NCI-H1048 (cell line): ENCODE measurements around the gene AKR7A2.
"Not testable (repeated sequence)": the region's sequence is repeated elsewhere in the genome, so short reads cannot be mapped to it uniquely, and the experiment has no call there.

Experiments
- DNase-seq: peaks from one replicate; lab custom pipeline; 2025; lab: John Stamatoyannopoulos, UW

Gene AKR7A2

DNA sequence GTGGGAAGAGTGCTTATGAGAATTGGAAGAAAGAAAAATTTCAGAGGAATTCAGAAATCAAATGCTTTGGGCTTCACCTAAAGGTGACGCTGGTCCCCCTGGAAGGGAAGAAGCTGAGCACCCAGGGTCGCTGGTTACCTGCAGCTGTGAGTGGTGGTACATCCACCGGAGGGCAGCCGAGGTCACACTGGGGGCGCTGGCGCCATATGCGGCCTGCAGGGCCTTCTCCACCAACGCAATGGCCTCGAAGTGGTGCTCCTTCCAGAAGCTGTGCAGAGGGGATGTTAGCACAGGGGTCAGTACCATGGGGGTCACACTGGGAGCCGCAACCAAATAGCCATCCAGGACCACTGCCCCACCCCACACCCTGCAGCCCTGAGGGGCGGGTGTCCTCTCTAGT lies 6.1 kb downstream of the AKR7A2 start:
- no peak for DNase-seq

DNA sequence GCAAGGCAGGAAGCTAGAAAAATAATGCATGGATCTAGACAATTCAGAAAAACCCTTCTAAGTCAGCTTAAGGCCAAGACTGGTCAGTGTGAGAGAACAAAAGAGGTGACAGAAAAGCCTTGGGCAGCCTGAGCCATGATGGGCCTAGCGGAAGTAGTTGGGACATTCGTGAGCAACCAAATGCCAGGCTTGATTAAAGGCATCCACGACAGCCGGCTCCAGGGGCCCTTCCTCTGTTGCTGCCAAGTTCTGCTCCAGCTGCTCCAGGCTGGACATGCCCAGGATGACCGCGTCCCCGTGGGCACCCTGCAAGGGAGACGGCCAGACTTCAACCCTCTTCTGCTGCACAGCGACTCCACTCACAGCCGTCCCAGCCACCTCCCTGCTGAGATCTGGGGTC lies 7.9 kb downstream of the AKR7A2 start:
- DNase-seq, result not testable (repeated sequence)

- no peak for DNase-seq
Observed at GRCh38 chr1:19300211-19300610, 11.7 kb downstream of the AKR7A2 start.

DNA sequence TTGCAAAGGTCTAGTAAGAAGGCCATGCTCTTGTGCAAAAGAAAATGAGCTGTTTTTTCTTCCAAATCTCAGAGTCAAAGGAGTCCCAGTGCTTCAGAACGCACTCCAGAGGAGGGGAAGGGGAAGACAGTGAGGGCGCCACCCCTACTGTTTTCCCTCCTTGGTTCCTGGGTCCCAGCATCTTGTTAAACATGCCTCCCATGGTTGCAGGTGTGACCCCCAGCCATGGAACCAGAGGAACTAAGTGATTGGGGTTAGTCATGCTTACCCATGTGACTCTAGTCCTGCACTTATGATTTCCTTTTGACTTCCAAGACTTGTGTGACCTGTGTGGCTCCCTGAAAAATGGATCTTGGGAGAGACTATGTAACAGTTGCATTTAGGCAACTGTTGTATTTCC lies 17.3 kb downstream of the AKR7A2 start:
- no peak for DNase-seq

- DNase-seq, result no peak
Observed at GRCh38 chr1:19289244-19289643, 22.7 kb downstream of the AKR7A2 start.

DNA sequence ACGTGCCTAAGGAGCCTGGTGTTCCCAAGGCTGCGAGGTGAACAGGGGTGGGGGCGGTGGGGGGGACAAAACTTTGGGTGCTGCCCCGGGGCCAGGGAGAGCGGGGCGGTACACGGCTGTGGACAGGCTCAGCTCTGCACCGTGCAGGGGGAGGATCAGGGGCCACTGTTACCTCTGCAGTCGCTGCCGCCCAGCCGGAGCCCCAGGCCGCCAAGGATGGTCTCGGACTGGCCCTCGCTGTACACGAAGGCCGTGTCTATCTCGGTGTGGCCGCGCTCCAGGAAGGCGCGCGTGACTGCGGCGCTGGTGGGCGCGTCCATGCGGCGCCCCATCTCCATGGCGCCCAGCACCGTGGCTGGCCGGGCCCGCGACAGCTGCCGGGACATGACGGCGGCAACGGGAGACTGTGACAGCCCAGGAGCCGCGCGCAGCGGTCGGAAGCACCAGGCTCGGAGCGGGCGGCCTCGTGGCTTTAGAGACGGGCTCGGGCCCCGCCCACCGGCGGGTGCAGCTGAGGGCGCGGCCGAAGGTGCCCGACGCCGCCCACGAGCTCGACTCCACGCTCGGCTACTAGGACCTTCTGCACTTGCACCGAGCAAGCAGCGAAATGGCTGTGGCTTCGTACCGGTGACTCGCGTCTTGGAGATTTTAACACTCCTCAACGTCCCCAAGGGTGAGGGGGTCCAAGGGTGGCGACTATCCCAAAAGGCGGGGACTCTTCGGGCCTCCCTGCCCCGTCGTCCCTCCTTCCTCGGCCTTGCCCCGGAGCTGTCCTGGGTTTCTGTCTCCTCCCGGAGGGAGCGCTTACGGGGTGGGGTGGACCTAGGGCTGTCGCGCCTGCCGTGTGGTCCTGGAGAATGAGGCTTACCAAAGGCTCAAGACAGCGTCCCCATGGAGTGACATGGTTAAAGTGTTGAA lies 23.4 kb downstream of the AKR7A2 start, which contains the start of gene AKR7A3:
Gene AKR7A3, minus strand, starts transcription at position 447 of the 918 bp plus-strand sequence. Its CDS starts 61 bp downstream, at position 386.
- peak; percentile 35 for DNase-seq

GRCh38 chr1:19287436-19288185 lies 24.3 kb downstream of the AKR7A2 start:
- DNase-seq, result no peak

DNA sequence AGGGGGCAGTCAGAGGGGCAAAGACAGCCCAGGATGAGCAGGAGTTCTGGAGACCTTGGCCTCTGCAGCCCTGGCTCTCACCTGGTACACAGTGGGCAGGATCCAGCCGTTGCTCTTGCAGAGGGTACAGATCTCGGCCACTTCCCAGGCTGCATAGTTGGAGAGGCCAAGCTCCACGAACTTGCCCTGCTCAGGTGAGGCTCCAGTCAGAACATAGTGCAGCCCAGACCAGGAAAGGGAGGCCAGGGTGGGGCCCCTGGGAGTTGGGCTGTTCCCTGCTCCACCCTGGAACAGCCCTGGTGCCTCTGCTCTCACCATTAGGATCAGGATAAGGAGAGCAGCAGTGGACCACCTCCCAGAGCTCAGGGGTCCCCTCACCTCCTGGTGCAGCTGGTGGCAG lies 26.1 kb downstream of the AKR7A2 start:
- DNase-seq, result not testable (repeated sequence)

GRCh38 chr1:19285366-19285765 lies 26.6 kb downstream of the AKR7A2 start:
- DNase-seq, result not testable (repeated sequence)

GRCh38 chr1:19284881-19285280 lies 27.1 kb downstream of the AKR7A2 start:
- DNase-seq, result no peak

- no peak for DNase-seq
Observed at GRCh38 chr1:19283891-19284290, 28.1 kb downstream of the AKR7A2 start.

DNA sequence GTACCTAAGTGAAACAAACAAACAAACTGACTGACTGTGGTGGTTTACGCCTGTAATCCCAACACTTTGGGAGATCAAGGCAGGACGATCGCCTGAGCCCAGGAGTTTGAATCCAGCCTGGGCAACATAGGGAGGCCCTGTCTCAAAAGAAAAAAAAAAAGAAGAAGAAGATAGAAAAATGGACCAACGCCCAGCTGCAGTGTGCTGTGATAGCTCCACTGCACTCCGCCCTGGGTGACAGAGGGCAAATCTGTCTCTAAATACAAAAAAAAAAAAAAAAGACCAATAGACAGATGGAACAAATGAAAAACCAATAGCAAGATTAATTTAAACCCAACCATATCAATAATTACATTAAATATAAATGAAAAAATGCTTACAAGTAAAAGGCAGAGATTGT lies 37.3 kb downstream of the AKR7A2 start:
- DNase-seq, result no peak

DNA sequence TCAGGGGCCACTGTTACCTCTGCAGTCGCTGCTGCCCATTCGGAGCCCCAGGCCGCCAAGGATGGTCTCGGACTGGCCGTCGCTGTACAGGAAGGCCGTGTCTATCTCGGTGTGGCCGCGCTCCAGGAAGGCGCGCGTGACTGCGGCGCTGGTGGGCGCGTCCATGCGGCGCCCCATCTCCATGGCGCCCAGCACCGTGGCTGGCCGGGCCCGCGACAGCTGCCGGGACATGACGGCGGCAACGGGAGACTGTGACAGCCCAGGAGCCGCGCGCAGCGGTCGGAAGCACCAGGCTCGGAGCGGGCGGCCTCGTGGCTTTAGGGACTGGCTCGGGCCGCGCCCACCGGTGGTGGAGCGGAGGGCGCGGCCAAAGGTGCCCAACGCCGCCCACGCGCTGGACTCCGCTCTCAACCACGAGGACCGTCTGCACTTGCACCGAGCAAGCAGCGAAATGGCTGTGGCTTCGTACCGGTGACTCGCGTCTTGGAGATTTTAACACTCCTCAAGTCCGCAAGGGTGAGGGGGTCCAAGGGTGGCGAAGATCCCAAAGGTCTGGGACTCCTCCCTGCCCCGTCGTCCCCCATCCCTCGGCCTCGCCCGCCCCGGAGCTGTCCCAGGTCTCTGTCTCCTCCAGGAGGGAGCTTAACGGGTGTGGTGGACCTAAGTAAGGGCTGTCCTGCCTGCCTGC lies 38.0 kb downstream of the AKR7A2 start:
- DNase-seq, result not testable (repeated sequence)

DNA sequence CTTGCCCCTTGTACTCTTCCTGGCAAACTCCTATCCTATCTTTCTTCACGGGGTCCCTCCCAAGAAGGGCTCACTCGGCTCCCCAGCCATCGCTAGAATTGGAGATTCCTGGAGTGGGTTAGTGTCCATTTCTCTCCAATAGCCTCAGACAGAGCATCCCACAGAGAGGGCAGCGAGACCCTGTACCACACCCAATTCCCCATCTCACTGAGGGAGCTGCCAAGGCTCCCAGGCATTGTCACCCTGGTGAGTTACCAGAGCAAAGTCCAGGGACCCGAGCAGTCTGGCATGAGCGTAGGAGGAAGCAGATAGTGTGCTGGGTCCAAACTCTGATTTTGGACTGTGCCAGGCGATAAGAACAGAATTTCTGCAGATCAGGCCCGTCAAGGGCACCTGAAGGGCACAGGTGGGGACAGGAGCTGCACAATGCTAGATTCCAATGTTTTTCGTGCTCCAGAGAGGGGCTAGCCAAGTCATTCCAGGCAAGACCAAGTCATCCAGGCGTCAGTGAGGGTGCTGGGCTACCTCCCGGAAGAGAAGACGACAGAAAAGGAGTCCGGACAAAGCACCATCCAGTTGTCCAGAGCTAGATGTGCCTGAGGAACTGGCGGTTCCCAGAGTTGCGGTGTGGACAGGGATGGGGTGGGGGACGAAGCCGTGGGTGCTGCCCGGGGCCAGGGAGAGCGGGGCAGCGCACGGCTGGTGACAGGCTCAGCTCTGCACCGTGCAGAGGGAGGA lies 38.7 kb downstream of the AKR7A2 start:
- DNase-seq, result no peak

DNA sequence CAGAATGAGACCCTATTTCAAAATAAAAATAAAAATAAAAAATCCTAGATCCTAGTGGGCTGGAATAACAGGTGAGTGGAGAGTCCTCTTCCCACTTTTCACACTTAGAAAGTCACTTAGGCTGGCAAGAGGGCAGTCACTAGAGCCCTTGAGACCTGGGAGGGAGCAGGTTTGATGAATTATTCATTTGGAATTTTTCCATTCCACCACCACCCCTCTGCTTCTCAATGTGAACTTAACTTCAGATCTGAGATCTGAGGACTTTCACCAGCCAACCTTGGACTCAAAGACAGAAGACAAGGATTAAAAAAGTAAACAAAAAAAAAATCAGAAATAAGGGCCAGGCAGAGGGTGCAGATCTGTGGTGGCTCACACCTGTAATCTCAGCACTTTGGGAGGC lies 39.9 kb downstream of the AKR7A2 start:
- no peak for DNase-seq

GRCh38 chr1:19270343-19270730 lies 41.6 kb downstream of the AKR7A2 start:
- not testable (repeated sequence) for DNase-seq

DNA sequence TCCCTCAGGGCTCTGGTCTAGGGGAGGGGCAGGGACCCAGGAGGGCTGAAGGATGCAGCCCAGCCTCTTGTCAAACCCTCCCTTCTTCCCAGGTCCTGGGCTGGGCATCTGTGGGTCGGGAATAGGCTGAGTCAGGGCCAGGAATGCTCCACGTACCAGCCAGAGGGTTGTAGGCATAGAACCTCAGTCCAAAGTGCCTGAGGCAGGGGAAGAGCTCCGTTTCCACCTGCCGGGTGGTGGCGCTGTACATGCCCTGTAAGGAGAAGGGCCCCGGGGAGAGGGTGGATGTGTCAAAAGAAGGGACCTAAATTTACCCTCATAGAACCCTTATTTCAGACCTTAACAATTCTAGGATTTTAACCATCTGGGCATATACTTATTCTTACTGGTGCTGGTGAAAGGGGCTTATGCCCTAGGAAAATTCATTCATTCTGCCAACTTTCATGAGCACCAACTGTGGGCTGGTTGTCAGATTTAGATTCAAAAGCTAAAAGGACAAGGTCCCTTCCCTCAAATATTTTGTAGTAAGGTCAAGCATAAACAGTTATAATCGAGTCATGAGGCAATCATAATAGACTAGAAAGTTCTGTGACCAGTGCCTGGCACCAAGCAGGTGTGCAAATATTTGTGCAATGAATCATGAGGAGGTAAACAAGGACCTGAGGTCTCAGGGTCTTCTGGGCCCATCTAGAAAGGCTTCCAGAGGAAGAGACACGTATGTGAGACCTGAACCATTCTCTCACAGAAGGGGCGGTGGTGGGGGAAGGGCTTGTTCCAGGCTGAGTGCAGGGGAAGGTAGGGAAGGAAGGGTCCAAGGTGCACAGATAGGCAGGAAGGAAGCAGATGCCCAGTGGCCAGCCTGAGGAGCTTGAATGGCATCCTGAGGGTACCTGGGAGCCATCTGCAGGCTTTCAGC lies 42.3 kb downstream of the AKR7A2 start:
- DNase-seq, result not testable (repeated sequence)

GRCh38 chr1:19268445-19268844 lies 43.5 kb downstream of the AKR7A2 start:
- DNase-seq, result no peak

DNA sequence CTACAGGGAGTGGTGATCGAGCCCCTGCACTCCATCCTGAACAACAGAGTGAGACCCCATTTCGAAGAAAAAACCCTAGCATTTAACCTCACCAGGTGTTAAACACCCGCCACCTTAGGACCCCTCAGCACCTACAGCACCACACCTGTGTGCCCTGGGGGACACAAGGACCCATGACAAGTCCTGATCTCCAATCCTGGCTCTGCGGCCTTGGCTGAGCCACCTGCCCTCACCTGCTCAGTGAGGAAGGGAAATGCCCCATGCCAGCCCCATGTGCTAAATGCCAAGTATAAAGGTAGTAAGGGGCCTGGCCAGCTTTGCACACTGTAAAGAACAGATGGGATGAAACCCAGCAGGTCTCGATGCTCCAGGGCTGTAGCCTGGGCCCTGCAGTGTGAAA lies 49.2 kb downstream of the AKR7A2 start:
- DNase-seq, result no peak

DNA sequence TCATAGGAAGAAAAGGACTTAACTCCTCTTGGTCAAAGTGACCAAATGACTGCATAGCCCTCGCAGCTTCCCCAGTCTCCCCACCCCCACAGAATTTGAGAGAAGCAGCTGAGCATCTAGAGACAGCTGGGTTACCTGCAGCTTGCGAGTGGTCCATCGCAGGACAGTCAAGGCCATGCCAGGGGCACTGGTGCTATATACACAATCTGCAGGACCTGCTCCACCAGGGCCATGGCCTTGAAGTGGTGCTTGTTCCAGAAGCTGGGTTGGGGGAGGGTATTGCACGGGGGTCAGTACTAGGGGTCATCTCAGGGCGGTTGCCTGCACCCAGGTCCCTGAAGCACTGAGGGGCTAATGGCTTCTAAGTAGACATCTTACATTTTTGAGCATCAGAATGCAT lies 49.9 kb downstream of the AKR7A2 start:
- DNase-seq, result no peak
